ENCODE measurements around the gene NCKAP5.

Gene NCKAP5

GRCh38 chr2:133457861-133458260 lies 110.4 kb downstream of the NCKAP5 start:
- DNase-seq (ENCODE audit: extremely low spot score) = no peak
- ChIA-PET CTCF (no interaction called here), POLR2A (no interaction called here)
- no peak for TF ChIP-seq CTCF (IDR thresholded peaks at IDR 0.05; ENCODE audit: control extremely low read depth, extremely low read depth, low read depth, missing control alignments)

- no peak for DNase-seq (ENCODE audit: extremely low spot score)
- CTCF ChIA-PET = no interaction called here
- no peak for TF ChIP-seq CTCF (IDR thresholded peaks at IDR 0.05; ENCODE audit: control extremely low read depth, extremely low read depth, low read depth, missing control alignments)
- POLR2A ChIA-PET = no interaction called here
Measured at GRCh38 chr2:133456971-133457370, 111.3 kb downstream of the NCKAP5 start.

- CTCF ChIA-PET = no interaction called here
Measured at GRCh38 chr2:133456156-133456555, 112.1 kb downstream of the NCKAP5 start.

GRCh38 chr2:133453032-133453431 lies 115.2 kb downstream of the NCKAP5 start:
- ChIA-PET POLR2A (no interaction called here), CTCF (no interaction called here)
- no peak for TF ChIP-seq CTCF (IDR thresholded peaks at IDR 0.05; ENCODE audit: control extremely low read depth, extremely low read depth, low read depth, missing control alignments)
- no peak for DNase-seq (ENCODE audit: extremely low spot score)

More at GRCh38 chr2:133456156-133456555, 112.1 kb downstream of the NCKAP5 start:
- TF ChIP-seq CTCF (IDR thresholded peaks at IDR 0.05; ENCODE audit: control extremely low read depth, extremely low read depth, low read depth, missing control alignments) = no peak
- DNase-seq (ENCODE audit: extremely low spot score) = no peak
- POLR2A ChIA-PET = no interaction called here

- POLR2A ChIA-PET = no interaction called here
- CTCF ChIA-PET = no interaction called here
- TF ChIP-seq CTCF (IDR thresholded peaks at IDR 0.05; ENCODE audit: control extremely low read depth, extremely low read depth, low read depth, missing control alignments) = no peak
- DNase-seq (ENCODE audit: extremely low spot score) = no peak
Measured at GRCh38 chr2:133452583-133452982, 115.7 kb downstream of the NCKAP5 start.

- CTCF ChIA-PET = no interaction called here
- no peak for TF ChIP-seq CTCF (IDR thresholded peaks at IDR 0.05; ENCODE audit: control extremely low read depth, extremely low read depth, low read depth, missing control alignments)
- DNase-seq (ENCODE audit: extremely low spot score) = no peak
- POLR2A ChIA-PET = no interaction called here
Measured at GRCh38 chr2:133452146-133452545, 116.1 kb downstream of the NCKAP5 start.

GRCh38 chr2:133448195-133448594 lies 120.1 kb downstream of the NCKAP5 start:
- no peak for TF ChIP-seq CTCF (IDR thresholded peaks at IDR 0.05; ENCODE audit: control extremely low read depth, extremely low read depth, low read depth, missing control alignments)
- CTCF ChIA-PET = no interaction called here
- no peak for DNase-seq (ENCODE audit: extremely low spot score)
- POLR2A ChIA-PET = no interaction called here
